Middle frontal gyrus (tissue), 1 donor: Measurements from ENCODE around the gene LATS2.
"Not testable (repeated sequence)": the region's sequence is repeated elsewhere in the genome, so short reads cannot be mapped to it uniquely, and the experiment has no call there.

Experiments used
- DNase-seq: peaks from one replicate; pipeline ENCODE4 v3.0.0-alpha.2; 2015; ENCODE audit warnings: low spot score; ENCODE audit errors: extremely low spot score

Gene LATS2

GRCh38 chr13:21075379-21076249, 14.2 kb upstream of the LATS2 start:
- no peak for DNase-seq

- DNase-seq, result no peak
These were observed 13.6 kb upstream of the LATS2 start for GRCh38 chr13:21075011-21075378.

GRCh38 chr13:21074546-21074945, 13.2 kb upstream of the LATS2 start:
- no peak for DNase-seq

- DNase-seq, result no peak
These were observed 10.5 kb upstream of the LATS2 start for GRCh38 chr13:21071924-21072323.

- no peak for DNase-seq
These were observed 9.6 kb upstream of the LATS2 start for GRCh38 chr13:21071015-21071414.

- DNase-seq, result no peak
These were observed 8.2 kb upstream of the LATS2 start for GRCh38 chr13:21069561-21070004.

- no peak for DNase-seq
These were observed 6.5 kb upstream of the LATS2 start for GRCh38 chr13:21067848-21068247.

GRCh38 chr13:21066946-21067345, 5.6 kb upstream of the LATS2 start:
- no peak for DNase-seq

GRCh38 chr13:21065686-21066085, 4.3 kb upstream of the LATS2 start:
- no peak for DNase-seq

- no peak for DNase-seq
These were observed 1.6 kb upstream of the LATS2 start for GRCh38 chr13:21063031-21063430.

GRCh38 chr13:21060338-21061028, 903 bp downstream of the LATS2 start:
- no peak for DNase-seq

- DNase-seq, result no peak
These were observed 1.6 kb downstream of the LATS2 start for GRCh38 chr13:21059641-21060337.

- no peak for DNase-seq
These were observed 3.0 kb downstream of the LATS2 start for GRCh38 chr13:21058361-21058760.

GRCh38 chr13:21055511-21056045, 5.8 kb downstream of the LATS2 start:
- no peak for DNase-seq

- DNase-seq, result no peak
These were observed 6.4 kb downstream of the LATS2 start for GRCh38 chr13:21055016-21055415.

- DNase-seq, result no peak
These were observed 7.1 kb downstream of the LATS2 start for GRCh38 chr13:21054313-21054712.

- DNase-seq, result no peak
These were observed 8.2 kb downstream of the LATS2 start for GRCh38 chr13:21053231-21053630.

GRCh38 chr13:21051675-21052074, 9.7 kb downstream of the LATS2 start:
- DNase-seq, result no peak

- DNase-seq, result no peak
These were observed 10.8 kb downstream of the LATS2 start for GRCh38 chr13:21050288-21051197.

- not testable (repeated sequence) for DNase-seq
These were observed 11.7 kb downstream of the LATS2 start for GRCh38 chr13:21049731-21050130.
